Activated CD8-positive, alpha-beta T cell treated with anti-CD3 and anti-CD28 coated beads, Interleukin-2, amount 10 ng/mL, durations not matched to agents 7 days and 5 days (primary cell): ENCODE measurements around the gene TLX2. TPM values are rescaled to one million over a fixed set of nuclear protein-coding genes. Genes with fewer than 3 reads are reported as not detected.

Experiments
- ATAC-seq: fragments of 150-1000 bp; cut with Tn5 transposase; one replicate; pipeline ENCODE4 v1.10.0; 2021; ENCODE audit warnings: moderate library complexity
- CTCF ChIA-PET: fragments of 350-600 bp; sonication (Branson Sonifier 250); formaldehyde crosslinking; loops from one replicate; lab custom pipeline; 2021; ENCODE audit warnings: antibody characterized with exemption; lab: Charles Lee
- POLR2A ChIA-PET: fragments of 350-600 bp; sonication (Branson Sonifier 250); formaldehyde crosslinking; loops from one replicate; lab custom pipeline; 2021; ENCODE audit warnings: antibody characterized with exemption; lab: Charles Lee
- DNase-seq: peaks from one replicate; pipeline ENCODE4 v3.0.0-alpha.2; 2020
- H3K27ac Mint-ChIP-seq: one replicate; pipeline ENCODE4 v1.8.0; 2021; ENCODE audit warnings: mild to moderate bottlenecking, mixed read lengths
- H3K27me3 Mint-ChIP-seq: one replicate; pipeline ENCODE4 v1.8.0; 2021; ENCODE audit warnings: low read depth, mixed read lengths
- H3K36me3 Mint-ChIP-seq: one replicate; pipeline ENCODE4 v1.8.0; 2021; ENCODE audit warnings: low read depth, mixed read lengths
- H3K4me1 Mint-ChIP-seq: one replicate; pipeline ENCODE4 v1.8.0; 2021; ENCODE audit warnings: low read depth, mixed read lengths
- H3K4me3 Mint-ChIP-seq: one replicate; pipeline ENCODE4 v1.8.0; 2021; ENCODE audit warnings: mild to moderate bottlenecking, mixed read lengths
- H3K9me3 Mint-ChIP-seq: one replicate; pipeline ENCODE4 v1.8.0; 2022; ENCODE audit warnings: mixed read lengths; ENCODE audit not compliant: insufficient read depth
- total RNA-seq, 2 experiments: library from RNA; stranded (reverse); gene quantifications; one replicate each; pipeline ENCODE4 v1.2.3, GENCODE V29; 2021

Gene TLX2
- total RNA-seq, 2 experiments from 2014 or later, result 0.34 to 0.44 TPM

GRCh38 chr2:74536166-74536950 lies 22.1 kb downstream of the TLX2 start:
- no peak overlapping the region for H3K27ac Mint-ChIP-seq
- peaks cover 34% of the 10 kb centered on the region for H3K4me1 Mint-ChIP-seq
- POLR2A ChIA-PET, result interaction anchor here (0.6 to 1.5 kb wide), 4 partner anchors 22 to 250 kb away, joined by 3 to 4 read pairs (median 3); no protein-coding TSS in a partner anchor
- peaks cover 29% of the 10 kb centered on the region for H3K27me3 Mint-ChIP-seq
- no peaks in the 10 kb centered on the region for H3K9me3 Mint-ChIP-seq
- DNase-seq, result no peak
- peak; percentile 20 for ATAC-seq
- no peak overlapping the region for H3K4me3 Mint-ChIP-seq
- CTCF ChIA-PET, result no interaction called here
- H3K36me3 Mint-ChIP-seq, result peaks cover 18% of the 10 kb centered on the region

- no peak overlapping the region for H3K27ac Mint-ChIP-seq
- no peaks in the 10 kb centered on the region for H3K9me3 Mint-ChIP-seq
- no peak overlapping the region for H3K4me3 Mint-ChIP-seq
- no peak for ATAC-seq
- POLR2A ChIA-PET, result interaction anchor here (0.6 to 1.2 kb wide), 2 partner anchors 21 to 251 kb away, joined by 3 read pairs; no protein-coding TSS in a partner anchor
- peaks cover 26% of the 10 kb centered on the region for H3K4me1 Mint-ChIP-seq
- DNase-seq, result no peak
- peaks cover 30% of the 10 kb centered on the region for H3K27me3 Mint-ChIP-seq
- peaks cover 10% of the 10 kb centered on the region for H3K36me3 Mint-ChIP-seq
- CTCF ChIA-PET, result interaction anchor here (2.8 kb wide), 1 partner anchor 50 kb away, joined by 17 read pairs; no protein-coding TSS in a partner anchor
Observed at GRCh38 chr2:74537140-74537539, 22.9 kb downstream of the TLX2 start.

GRCh38 chr2:74538881-74539339 lies 24.7 kb downstream of the TLX2 start:
- H3K4me1 Mint-ChIP-seq, result peaks cover 22% of the 10 kb centered on the region
- ChIA-PET POLR2A (interaction anchor here (0.7 to 1.1 kb wide), 3 partner anchors 8 to 12 kb away, joined by 3 to 5 read pairs (median 4); partner anchors contain the start of genes AUP1 and HTRA2), CTCF (interaction anchor here (1.2 to 2.8 kb wide), 6 partner anchors 31 to 204 kb away, joined by 3 to 17 read pairs (median 4); partner anchors contain the start of genes CCDC142, PCGF1 and TTC31)
- peaks cover 36% of the 10 kb centered on the region for H3K27me3 Mint-ChIP-seq
- no peaks in the 10 kb centered on the region for H3K9me3 Mint-ChIP-seq
- H3K27ac Mint-ChIP-seq, result no peak overlapping the region
- H3K4me3 Mint-ChIP-seq, result no peak overlapping the region
- ATAC-seq (no peak), DNase-seq (no peak)
- no peaks in the 10 kb centered on the region for H3K36me3 Mint-ChIP-seq

- peaks cover 45% of the 10 kb centered on the region for H3K27me3 Mint-ChIP-seq
- ATAC-seq (no peak), DNase-seq (no peak)
- H3K9me3 Mint-ChIP-seq, result no peaks in the 10 kb centered on the region
- H3K4me3 Mint-ChIP-seq, result no peak overlapping the region
- H3K36me3 Mint-ChIP-seq, result no peaks in the 10 kb centered on the region
- POLR2A ChIA-PET, result interaction anchor here (0.6 to 0.8 kb wide), 2 partner anchors 10 to 56 kb away, joined by 3 read pairs; partner anchors contain the start of gene HTRA2
- no peak overlapping the region for H3K27ac Mint-ChIP-seq
- peaks cover 22% of the 10 kb centered on the region for H3K4me1 Mint-ChIP-seq
- CTCF ChIA-PET, result interaction anchor here (1.0 to 1.6 kb wide), 4 partner anchors 8 to 82 kb away, joined by 3 to 5 read pairs (median 3); partner anchors contain the start of gene WBP1
Observed at GRCh38 chr2:74540291-74540690, 26.0 kb downstream of the TLX2 start.

GRCh38 chr2:74542978-74543377 lies 28.7 kb downstream of the TLX2 start:
- H3K4me1 Mint-ChIP-seq, result peaks cover 24% of the 10 kb centered on the region
- no peaks in the 10 kb centered on the region for H3K9me3 Mint-ChIP-seq
- no peak overlapping the region for H3K4me3 Mint-ChIP-seq
- CTCF ChIA-PET, result interaction anchor here (0.8 to 1.8 kb wide), 3 partner anchors 11 to 43 kb away, joined by 3 to 6 read pairs (median 4); no protein-coding TSS in a partner anchor
- no peak overlapping the region for H3K27ac Mint-ChIP-seq
- POLR2A ChIA-PET, result no interaction called here
- peaks cover 52% of the 10 kb centered on the region for H3K27me3 Mint-ChIP-seq
- DNase-seq (no peak), ATAC-seq (no peak)
- H3K36me3 Mint-ChIP-seq, result no peaks in the 10 kb centered on the region

- DNase-seq, result peak; percentile 38
- Mint-ChIP-seq H3K4me1 (peaks cover 15% of the 10 kb centered on the region), H3K4me3 (no peak overlapping the region), H3K9me3 (no peaks in the 10 kb centered on the region), H3K27me3 (peaks cover 48% of the 10 kb centered on the region), H3K27ac (no peak overlapping the region), H3K36me3 (no peaks in the 10 kb centered on the region)
- ChIA-PET POLR2A (no interaction called here), CTCF (interaction anchor here (0.6 to 4.1 kb wide), 14 partner anchors 10 to 96 kb away, joined by 3 to 22 read pairs (median 4); partner anchors contain the start of genes AUP1, CCDC142, HTRA2 and TTC31)
- no peak for ATAC-seq
Observed at GRCh38 chr2:74544634-74545033, 30.4 kb downstream of the TLX2 start.

GRCh38 chr2:74546004-74546403 lies 31.8 kb downstream of the TLX2 start:
- Mint-ChIP-seq H3K36me3 (no peaks in the 10 kb centered on the region), H3K27me3 (peaks cover 55% of the 10 kb centered on the region), H3K9me3 (no peaks in the 10 kb centered on the region), H3K4me1 (peaks cover 14% of the 10 kb centered on the region), H3K4me3 (no peak overlapping the region), H3K27ac (no peak overlapping the region)
- ChIA-PET POLR2A (interaction anchor here (1.1 to 1.6 kb wide), 2 partner anchors 9 to 23 kb away, joined by 3 to 6 read pairs; no protein-coding TSS in a partner anchor), CTCF (interaction anchor here (1.1 to 4.1 kb wide), 4 partner anchors 15 to 63 kb away, joined by 4 to 22 read pairs (median 11); partner anchors contain the start of genes AUP1, CCDC142, HTRA2 and TTC31)
- ATAC-seq (no peak), DNase-seq (no peak)

- H3K4me3 Mint-ChIP-seq, result peak overlapping the region; percentile 54
- H3K27ac Mint-ChIP-seq, result no peak overlapping the region
- H3K9me3 Mint-ChIP-seq, result no peaks in the 10 kb centered on the region
- H3K27me3 Mint-ChIP-seq, result peaks cover 56% of the 10 kb centered on the region
- ChIA-PET CTCF (interaction anchor here (0.9 to 1.5 kb wide), 2 partner anchors 38 to 39 kb away, joined by 3 to 4 read pairs; no protein-coding TSS in a partner anchor), POLR2A (interaction anchor here (0.9 kb wide), 1 partner anchor 92 kb away, joined by 3 read pairs; no protein-coding TSS in a partner anchor)
- H3K36me3 Mint-ChIP-seq, result no peaks in the 10 kb centered on the region
- ATAC-seq, result no peak
- H3K4me1 Mint-ChIP-seq, result peaks cover 21% of the 10 kb centered on the region
- no peak for DNase-seq
Observed at GRCh38 chr2:74548285-74548899, 34.1 kb downstream of the TLX2 start.

- Mint-ChIP-seq H3K27me3 (peaks cover 56% of the 10 kb centered on the region), H3K36me3 (no peaks in the 10 kb centered on the region), H3K27ac (no peak overlapping the region), H3K4me3 (peak overlapping the region; percentile 56), H3K9me3 (no peaks in the 10 kb centered on the region), H3K4me1 (peaks cover 26% of the 10 kb centered on the region)
- ATAC-seq (peak; percentile 68), DNase-seq (no peak)
- ChIA-PET POLR2A (interaction anchor here (0.9 to 1.5 kb wide), 2 partner anchors 20 to 93 kb away, joined by 3 read pairs; partner anchors contain the start of genes AUP1 and HTRA2), CTCF (interaction anchor here (1.0 to 2.1 kb wide), 3 partner anchors 36 to 68 kb away, joined by 4 to 7 read pairs (median 4); no protein-coding TSS in a partner anchor)
Observed at GRCh38 chr2:74548900-74549826, 34.9 kb downstream of the TLX2 start.

- peaks cover 47% of the 10 kb centered on the region for H3K27me3 Mint-ChIP-seq
- H3K9me3 Mint-ChIP-seq, result no peaks in the 10 kb centered on the region
- peak overlapping the region; percentile 5 for H3K4me3 Mint-ChIP-seq
- ChIA-PET POLR2A (interaction anchor here (1.0 to 1.8 kb wide), 3 partner anchors 11 to 26 kb away, joined by 3 to 5 read pairs (median 4); partner anchors contain the start of genes AUP1 and HTRA2), CTCF (interaction anchor here (0.7 to 2.1 kb wide), 9 partner anchors 18 to 69 kb away, joined by 3 to 7 read pairs (median 3); partner anchors contain the start of genes CCDC142 and TTC31)
- H3K36me3 Mint-ChIP-seq, result no peaks in the 10 kb centered on the region
- H3K27ac Mint-ChIP-seq, result no peak overlapping the region
- DNase-seq (no peak), ATAC-seq (no peak)
- H3K4me1 Mint-ChIP-seq, result peaks cover 29% of the 10 kb centered on the region
Observed at GRCh38 chr2:74550231-74550630, 36.0 kb downstream of the TLX2 start.
